PC-3 (cell line): ENCODE data around the gene SLC43A1. TPM values are rescaled to one million over a fixed set of nuclear protein-coding genes. Genes with fewer than 3 reads are reported as not detected.

Source experiments
- ATAC-seq: fragments of 200-7000 bp; cut with Tn5 transposase; 2 replicates; pipeline ENCODE4 v1.9.1; 2020; ENCODE audit warnings: mild to moderate bottlenecking, moderate library complexity
- BruUV-seq: library from RNA; stranded (reverse); fragments of 400-500 nt; replicated peaks from 2 replicates; lab custom pipeline; 2021; lab: Mats Ljungman, UMichigan
- CTCF ChIA-PET: fragments of 300-600 bp; sonication (Branson Sonifier 250); formaldehyde crosslinking; loops from one replicate; lab custom pipeline; 2022; ENCODE audit warnings: antibody characterized with exemption; lab: Charles Lee
- POLR2A ChIA-PET: fragments of 300-600 bp; sonication (Branson Sonifier 250); formaldehyde crosslinking; loops from one replicate; lab custom pipeline; 2022; ENCODE audit warnings: antibody characterized with exemption; ENCODE audit not compliant: unreplicated experiment; lab: Charles Lee
- DNase-seq: peaks from one replicate; pipeline ENCODE4 v3.0.0-alpha.2; 2015
- H2AFZ ChIP-seq: fragments of 300-600 bp; sonication (generic); 2 replicates; pipeline ENCODE4 v1.6.0; 2016; ENCODE audit warnings: antibody characterized with exemption, low read length
- H3F3A ChIP-seq: fragments of 300-600 bp; sonication (generic); one replicate; pipeline ENCODE4 v1.6.0; 2017; ENCODE audit warnings: antibody characterized with exemption, low read length, control low read depth, mild to moderate bottlenecking; ENCODE audit not compliant: unreplicated experiment
- H3K27ac ChIP-seq: fragments of 300-600 bp; sonication (generic); 2 replicates; pipeline ENCODE4 v1.5.1; 2016; ENCODE audit warnings: mild to moderate bottlenecking, low read length
- H3K27me3 ChIP-seq: fragments of 300-600 bp; sonication (generic); 2 replicates; pipeline ENCODE4 v1.6.1; 2016; ENCODE audit warnings: low read length, mixed read lengths
- H3K36me3 ChIP-seq: fragments of 300-600 bp; sonication (generic); 2 replicates; pipeline ENCODE4 v1.6.1; 2016; ENCODE audit warnings: low read depth, mixed run types, low read length, mixed read lengths
- H3K4me1 ChIP-seq: fragments of 300-600 bp; sonication (generic); 2 replicates; pipeline ENCODE4 v1.5.1; 2016; ENCODE audit warnings: low read length; ENCODE audit not compliant: insufficient read depth
- H3K4me2 ChIP-seq: fragments of 300-600 bp; sonication (generic); 2 replicates; pipeline ENCODE4 v1.6.0; 2016; ENCODE audit warnings: low read length
- H3K4me3 ChIP-seq: fragments of 300-600 bp; sonication (generic); 2 replicates; pipeline ENCODE4 v1.5.1; 2016; ENCODE audit warnings: mild to moderate bottlenecking, low read length, mixed read lengths
- H3K79me2 ChIP-seq: fragments of 300-600 bp; sonication (generic); 2 replicates; pipeline ENCODE4 v1.6.1; 2017; ENCODE audit warnings: low read length, mixed read lengths
- H3K9ac ChIP-seq: fragments of 300-600 bp; sonication (generic); 2 replicates; pipeline ENCODE4 v1.6.0; 2016; ENCODE audit warnings: mild to moderate bottlenecking, low read length
- H3K9me2 ChIP-seq: fragments of 300-600 bp; sonication (generic); replicated peaks from 2 replicates; pipeline ENCODE4 v1.6.1; 2016; ENCODE audit warnings: mixed run types, low read length, mixed read lengths
- H3K9me3 ChIP-seq: fragments of 300-600 bp; sonication (generic); 2 replicates; pipeline ENCODE4 v1.6.1; 2016; ENCODE audit warnings: low read length, mixed read lengths
- H4K20me1 ChIP-seq: fragments of 300-600 bp; sonication (generic); 2 replicates; pipeline ENCODE4 v1.6.1; 2016; ENCODE audit warnings: low read length, mixed read lengths
- CTCF ChIP-seq: fragments of 300-600 bp; sonication (generic); conservative IDR thresholded peaks from 2 replicates; pipeline ENCODE4 v1.5.1; 2017; ENCODE audit warnings: antibody characterized with exemption, low read depth, mild to moderate bottlenecking, low read length
- EZH2 ChIP-seq: fragments of 300-600 bp; sonication (generic); IDR thresholded peaks from one replicate; pipeline ENCODE4 v1.6.1; 2017; ENCODE audit warnings: antibody characterized with exemption, mild to moderate bottlenecking, low read length; ENCODE audit not compliant: unreplicated experiment
- EZH2phosphoT487 ChIP-seq: fragments of 300-600 bp; sonication (generic); IDR thresholded peaks from 2 replicates; pipeline ENCODE4 v1.6.1; 2018; ENCODE audit warnings: mild to moderate bottlenecking, antibody characterized with exemption, low read length, borderline replicate concordance
- intact Hi-C: fragments of 100-400 bp; cut with micrococcal nuclease; formaldehyde crosslinking; loops from 2 replicates; pipeline ENCODE4 v1.9.0; 2023
- total RNA-seq: library from RNA; depleted of rRNA; stranded (reverse); fragments of >200 nt; gene quantifications from 2 replicates; pipeline ENCODE4 v1.2.3, GENCODE V29; 2014

SLC43A1 gene
- total RNA-seq, 1 experiment from 2014 or later: 12.4 TPM

- H3K79me2 ChIP-seq: no peaks in the 10 kb centered on the region
- peaks cover 9% of the 10 kb centered on the region for H3K4me1 ChIP-seq
- H2AFZ ChIP-seq: no peak overlapping the region
- H3K27me3 ChIP-seq: no peaks in the 10 kb centered on the region
- H3K36me3 ChIP-seq: no peaks in the 10 kb centered on the region
- H3K27ac ChIP-seq: no peak overlapping the region
- ChIA-PET CTCF (interaction anchor here (0.7 kb wide), 1 partner anchor 69 kb away, joined by 3 read pairs; no protein-coding TSS in a partner anchor), POLR2A (no interaction called here)
- no peak overlapping the region for H3K4me3 ChIP-seq
- no peaks in the 10 kb centered on the region for H3K9me2 ChIP-seq
- H3K4me2 ChIP-seq: 0 out of 2 replicates have a peak overlapping the region, but pooled peaks have one; percentile 100
- no peak overlapping the region for H3K9ac ChIP-seq
- H4K20me1 ChIP-seq: no peaks in the 10 kb centered on the region
- DNase-seq (no peak), ATAC-seq (no peak)
- no peaks in the 10 kb centered on the region for H3F3A ChIP-seq
- BruUV-seq: no TSS peak
- TF ChIP-seq EZH2phosphoT487 (no peak), EZH2 (no peak), CTCF (no peak)
- no peaks in the 10 kb centered on the region for H3K9me3 ChIP-seq
- intact Hi-C loops: no loop called here
These were observed 2.7 kb downstream of the SLC43A1 start for GRCh38 chr11:57512646-57513451.

- Histone ChIP-seq H3K79me2 (no peaks in the 10 kb centered on the region), H3K27ac (no peak overlapping the region), H3K36me3 (no peaks in the 10 kb centered on the region), H3K4me3 (no peak overlapping the region), H2AFZ (no peak overlapping the region), H3K4me2 (no peak overlapping the region), H3K9me2 (no peaks in the 10 kb centered on the region), H4K20me1 (no peaks in the 10 kb centered on the region), H3K27me3 (no peaks in the 10 kb centered on the region), H3K4me1 (peaks cover 9% of the 10 kb centered on the region), H3K9me3 (no peaks in the 10 kb centered on the region), H3K9ac (no peak overlapping the region), H3F3A (no peaks in the 10 kb centered on the region)
- DNase-seq: no peak
- POLR2A ChIA-PET: no interaction called here
- no TSS peak for BruUV-seq
- intact Hi-C loops: no loop called here
- TF ChIP-seq CTCF: no peak
- TF ChIP-seq EZH2phosphoT487: no peak
- no peak for TF ChIP-seq EZH2
- CTCF ChIA-PET: no interaction called here
- ATAC-seq: no peak
These were observed 3.6 kb downstream of the SLC43A1 start for GRCh38 chr11:57511741-57512430.
